ENCODE data around the gene CHCHD3.
"Not testable (repeated sequence)": the region's sequence is repeated elsewhere in the genome, so short reads cannot be mapped to it uniquely, and the experiment has no call there.

The CHCHD3 gene

GRCh38 chr7:132902294-132902693 lies 179.6 kb downstream of the CHCHD3 start:
- DNase-seq (ENCODE audit: low spot score) = not testable (repeated sequence)

- DNase-seq (ENCODE audit: low spot score) = no peak
Measured at GRCh38 chr7:132901241-132901640, 180.6 kb downstream of the CHCHD3 start.

GRCh38 chr7:132899833-132900232 lies 182.1 kb downstream of the CHCHD3 start:
- DNase-seq (ENCODE audit: low spot score) = no peak

- DNase-seq (ENCODE audit: low spot score) = not testable (repeated sequence)
Measured at GRCh38 chr7:132898641-132899175, 183.2 kb downstream of the CHCHD3 start.

- DNase-seq (ENCODE audit: low spot score) = no peak
Measured at GRCh38 chr7:132897093-132897687, 184.7 kb downstream of the CHCHD3 start.

GRCh38 chr7:132895231-132895630 lies 186.7 kb downstream of the CHCHD3 start:
- no peak for DNase-seq (ENCODE audit: low spot score)

GRCh38 chr7:132893560-132893959 lies 188.3 kb downstream of the CHCHD3 start:
- no peak for DNase-seq (ENCODE audit: low spot score)

GRCh38 chr7:132892744-132893143 lies 189.1 kb downstream of the CHCHD3 start:
- DNase-seq (ENCODE audit: low spot score) = not testable (repeated sequence)

GRCh38 chr7:132891554-132891953 lies 190.3 kb downstream of the CHCHD3 start:
- no peak for DNase-seq (ENCODE audit: low spot score)

- DNase-seq (ENCODE audit: low spot score) = no peak
Measured at GRCh38 chr7:132882714-132883428, 199.0 kb downstream of the CHCHD3 start.

- no peak for DNase-seq (ENCODE audit: low spot score)
Measured at GRCh38 chr7:132881317-132881716, 200.6 kb downstream of the CHCHD3 start.

- no peak for DNase-seq (ENCODE audit: low spot score)
Measured at GRCh38 chr7:132879579-132879978, 202.3 kb downstream of the CHCHD3 start.

GRCh38 chr7:132878204-132878919 lies 203.5 kb downstream of the CHCHD3 start:
- no peak for DNase-seq (ENCODE audit: low spot score)

- no peak for DNase-seq (ENCODE audit: low spot score)
Measured at GRCh38 chr7:132877573-132877972, 204.3 kb downstream of the CHCHD3 start.

GRCh38 chr7:132876576-132876975 lies 205.3 kb downstream of the CHCHD3 start:
- no peak for DNase-seq (ENCODE audit: low spot score)

GRCh38 chr7:132872034-132872433 lies 209.9 kb downstream of the CHCHD3 start:
- DNase-seq (ENCODE audit: low spot score) = no peak

GRCh38 chr7:132871419-132871818 lies 210.5 kb downstream of the CHCHD3 start:
- no peak for DNase-seq (ENCODE audit: low spot score)

GRCh38 chr7:132869166-132869861 lies 212.6 kb downstream of the CHCHD3 start:
- DNase-seq (ENCODE audit: low spot score) = no peak

- no peak for DNase-seq (ENCODE audit: low spot score)
Measured at GRCh38 chr7:132866551-132866950, 215.3 kb downstream of the CHCHD3 start.

GRCh38 chr7:132866144-132866531 lies 215.8 kb downstream of the CHCHD3 start:
- no peak for DNase-seq (ENCODE audit: low spot score)

- no peak for DNase-seq (ENCODE audit: low spot score)
Measured at GRCh38 chr7:132865366-132866143, 216.3 kb downstream of the CHCHD3 start.
